Transverse colon (tissue), 4 donors: ENCODE measurements around the gene TP73.

Experiments
- EP300 ChIP-seq: sonication (generic); formaldehyde crosslinking; IDR thresholded peaks from one replicate; pipeline ENCODE4 v1.6.1; 2017; ENCODE audit warnings: antibody characterized with exemption, low read depth
- POLR2A ChIP-seq: fragments of 450-650 bp; IDR thresholded peaks from one replicate; pipeline ENCODE4 v1.6.1; 2016; ENCODE audit warnings: antibody characterized with exemption, mild to moderate bottlenecking, moderate library complexity
- POLR2AphosphoS5 ChIP-seq, 3 donors: sonication (generic); formaldehyde crosslinking; IDR thresholded peaks; one replicate each; pipeline ENCODE4 v1.6.1; 2016; ENCODE audit warnings: antibody characterized with exemption in 3 of 3
- TF ChIP-seq, protein P1 (sequence below), 5 experiments: fragments of 200-600 bp in 3 of 5; fragments of 450-650 bp in 2 of 5; sonication (generic) in 3 of 5; IDR thresholded peaks; 1 replicate in 2 of 5; 2 replicates in 3 of 5; pipeline ENCODE4 v1.5.1; 2016 to 2017; ENCODE audit warnings: antibody characterized with exemption in 5 of 5, inconsistent platforms in 3 of 5, mild to moderate bottlenecking in 2 of 5, moderate library complexity in 1 of 5

DNA sequence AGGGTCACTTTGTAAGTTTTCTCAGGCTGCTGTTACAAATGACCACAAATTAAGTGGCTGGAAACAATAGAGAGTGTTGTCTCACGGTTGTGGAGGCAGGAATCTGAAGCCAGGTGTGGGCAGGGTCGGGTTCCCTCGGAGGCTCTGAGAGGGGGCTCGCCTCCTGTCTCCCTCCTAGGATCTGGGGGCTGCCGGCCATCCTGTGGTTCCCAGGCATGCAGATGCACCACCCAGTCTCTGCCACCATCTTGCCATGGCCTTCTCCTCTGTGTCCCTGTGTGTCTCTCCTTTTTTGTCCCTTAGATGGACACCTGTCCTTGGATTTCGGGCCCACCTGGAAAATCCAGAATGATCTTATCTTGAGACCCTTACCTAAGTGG lies 4.8 kb downstream of the TP73 start:
- TF ChIP-seq POLR2AphosphoS5 (IDR thresholded peaks at IDR 0.05) (no peak), POLR2A (no peak), EP300 (no peak)
- TF ChIP-seq, protein P1, sequence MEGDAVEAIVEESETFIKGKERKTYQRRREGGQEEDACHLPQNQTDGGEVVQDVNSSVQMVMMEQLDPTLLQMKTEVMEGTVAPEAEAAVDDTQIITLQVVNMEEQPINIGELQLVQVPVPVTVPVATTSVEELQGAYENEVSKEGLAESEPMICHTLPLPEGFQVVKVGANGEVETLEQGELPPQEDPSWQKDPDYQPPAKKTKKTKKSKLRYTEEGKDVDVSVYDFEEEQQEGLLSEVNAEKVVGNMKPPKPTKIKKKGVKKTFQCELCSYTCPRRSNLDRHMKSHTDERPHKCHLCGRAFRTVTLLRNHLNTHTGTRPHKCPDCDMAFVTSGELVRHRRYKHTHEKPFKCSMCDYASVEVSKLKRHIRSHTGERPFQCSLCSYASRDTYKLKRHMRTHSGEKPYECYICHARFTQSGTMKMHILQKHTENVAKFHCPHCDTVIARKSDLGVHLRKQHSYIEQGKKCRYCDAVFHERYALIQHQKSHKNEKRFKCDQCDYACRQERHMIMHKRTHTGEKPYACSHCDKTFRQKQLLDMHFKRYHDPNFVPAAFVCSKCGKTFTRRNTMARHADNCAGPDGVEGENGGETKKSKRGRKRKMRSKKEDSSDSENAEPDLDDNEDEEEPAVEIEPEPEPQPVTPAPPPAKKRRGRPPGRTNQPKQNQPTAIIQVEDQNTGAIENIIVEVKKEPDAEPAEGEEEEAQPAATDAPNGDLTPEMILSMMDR (IDR thresholded peaks at IDR 0.05) = no peak
